Activated naive CD4-positive, alpha-beta T cell treated with anti-CD3 and anti-CD28 coated beads, Interleukin-2, amount 10 ng/mL, durations not matched to agents 7 days and 5 days (primary cell): ENCODE data around the gene BBS9.

Experiments used
- CTCF ChIA-PET: fragments of 350-600 bp; sonication (Branson Sonifier 250); formaldehyde crosslinking; loops from one replicate; lab custom pipeline; 2021; ENCODE audit warnings: antibody characterized with exemption; lab: Charles Lee
- DNase-seq: peaks from one replicate; pipeline ENCODE4 v3.0.0-alpha.2; 2020
- H3K27ac Mint-ChIP-seq: one replicate; pipeline ENCODE4 v1.8.0; 2021; ENCODE audit warnings: mild to moderate bottlenecking, moderate library complexity, mixed read lengths
- H3K27me3 Mint-ChIP-seq: one replicate; pipeline ENCODE4 v1.8.0; 2021; ENCODE audit warnings: mild to moderate bottlenecking, mixed read lengths
- H3K36me3 Mint-ChIP-seq: one replicate; pipeline ENCODE4 v1.8.0; 2021; ENCODE audit warnings: mixed read lengths
- H3K4me1 Mint-ChIP-seq: one replicate; pipeline ENCODE4 v1.8.0; 2021; ENCODE audit warnings: mixed read lengths
- H3K4me3 Mint-ChIP-seq: one replicate; pipeline ENCODE4 v1.8.0; 2021; ENCODE audit warnings: mild to moderate bottlenecking, moderate library complexity, mixed read lengths
- H3K9me3 Mint-ChIP-seq: one replicate; pipeline ENCODE4 v1.8.0; 2021; ENCODE audit warnings: mixed read lengths

Gene BBS9

DNA sequence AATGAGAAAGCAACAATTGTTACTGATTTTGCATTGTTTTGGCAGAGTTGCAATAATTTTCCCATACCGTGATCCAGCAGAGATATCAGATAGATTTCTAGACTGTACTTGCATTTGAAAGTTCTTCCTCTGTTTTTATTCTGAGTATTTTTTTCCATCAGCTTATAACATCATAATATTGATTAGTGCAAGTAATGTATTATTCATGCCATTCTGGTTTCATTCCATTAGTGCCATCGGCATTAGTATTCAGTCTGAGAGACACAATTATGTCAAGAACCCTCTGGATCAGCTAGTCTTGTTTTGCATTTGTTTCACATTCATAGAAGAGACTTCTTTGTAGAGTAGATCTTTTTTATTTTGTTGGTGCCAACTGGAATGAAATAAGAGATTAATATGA is 304.0 kb downstream of the BBS9 start:
- Mint-ChIP-seq H3K9me3 (no peaks in the 10 kb centered on the region), H3K4me1 (no peaks in the 10 kb centered on the region)
- CTCF ChIA-PET: no interaction called here

DNA sequence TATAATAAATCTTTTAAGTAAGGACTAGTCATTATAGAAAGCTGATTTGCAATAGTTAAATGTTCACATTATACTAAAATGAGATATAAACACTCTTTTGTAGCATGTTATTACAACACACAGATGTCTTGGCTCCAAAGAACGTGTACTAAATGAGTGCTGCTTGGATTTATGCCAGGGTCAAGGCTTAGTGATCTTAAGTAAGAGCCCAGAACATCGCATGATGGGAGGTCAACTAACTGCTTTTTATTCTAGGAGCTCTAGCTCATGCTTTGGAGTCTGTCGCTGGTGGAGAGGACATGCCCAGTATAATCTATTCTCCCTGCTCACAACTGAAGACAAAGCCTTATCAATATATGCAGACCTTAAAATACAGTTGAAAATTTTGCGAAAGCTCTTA is 315.1 kb downstream of the BBS9 start:
- DNase-seq: no peak
- Mint-ChIP-seq H3K27me3 (no peaks in the 10 kb centered on the region), H3K36me3 (no peaks in the 10 kb centered on the region), H3K9me3 (no peaks in the 10 kb centered on the region), H3K4me3 (no peak overlapping the region), H3K4me1 (peaks cover 7% of the 10 kb centered on the region), H3K27ac (no peak overlapping the region)
- CTCF ChIA-PET: interaction anchor here (0.6 kb wide), 1 partner anchor 1622 kb away, joined by 3 read pairs; no protein-coding TSS in a partner anchor

More for the DNA sequence above, 304.0 kb downstream of the BBS9 start:
- Mint-ChIP-seq H3K4me3 (no peak overlapping the region), H3K27ac (no peak overlapping the region), H3K27me3 (no peaks in the 10 kb centered on the region), H3K36me3 (no peaks in the 10 kb centered on the region)
- DNase-seq: no peak

DNA sequence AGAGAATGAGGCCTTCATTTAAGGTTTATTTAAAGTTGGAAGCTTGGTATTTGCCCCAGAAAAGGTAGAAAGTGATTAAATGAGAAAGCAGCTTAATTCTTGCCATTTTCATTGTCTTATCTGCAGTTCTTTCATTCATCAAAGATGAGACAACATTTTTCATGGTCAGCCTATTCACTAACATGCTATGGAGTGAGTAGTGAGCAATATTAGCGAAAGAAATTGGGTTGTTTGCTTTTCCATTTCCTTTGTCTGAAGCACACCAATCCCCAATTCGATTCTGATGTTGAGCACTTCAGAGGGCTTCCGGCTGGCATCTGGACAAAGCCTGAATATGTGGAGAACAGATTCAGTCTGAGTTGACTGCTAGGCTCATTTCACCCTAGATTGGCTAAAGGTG is 317.2 kb downstream of the BBS9 start:
- Mint-ChIP-seq H3K4me1 (peaks cover 13% of the 10 kb centered on the region), H3K4me3 (no peak overlapping the region), H3K9me3 (no peaks in the 10 kb centered on the region), H3K27me3 (no peaks in the 10 kb centered on the region), H3K36me3 (no peaks in the 10 kb centered on the region), H3K27ac (no peak overlapping the region)
- DNase-seq: no peak
- CTCF ChIA-PET: no interaction called here

DNA sequence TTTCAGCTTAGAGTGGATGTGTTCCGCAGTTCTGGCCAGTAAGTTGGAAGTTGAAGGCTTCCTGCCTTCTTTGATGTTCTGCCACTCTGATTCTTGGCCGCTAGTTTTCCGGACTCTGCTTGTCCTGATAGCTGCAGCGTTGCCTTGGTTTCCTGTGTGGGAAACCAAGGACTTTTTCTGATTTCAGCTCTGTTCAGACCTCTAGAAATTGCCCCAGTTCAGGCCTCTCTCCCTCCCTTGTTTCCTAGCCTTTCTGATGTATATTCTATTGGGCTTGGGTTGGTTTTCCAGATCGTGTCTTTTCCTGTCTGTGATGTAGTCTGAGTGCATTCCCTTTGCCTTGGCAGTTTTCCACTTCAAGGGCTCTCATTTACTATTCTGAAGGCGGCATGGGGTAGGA is 318.7 kb downstream of the BBS9 start:
- no peaks in the 10 kb centered on the region for H3K9me3 Mint-ChIP-seq

GRCh38 chr7:33449847-33450246 is 320.5 kb downstream of the BBS9 start:
- no peak overlapping the region for H3K27ac Mint-ChIP-seq
- CTCF ChIA-PET: no interaction called here
- no peaks in the 10 kb centered on the region for H3K9me3 Mint-ChIP-seq
- DNase-seq: no peak
- H3K27me3 Mint-ChIP-seq: no peaks in the 10 kb centered on the region
- H3K4me1 Mint-ChIP-seq: peaks cover 13% of the 10 kb centered on the region
- H3K36me3 Mint-ChIP-seq: no peaks in the 10 kb centered on the region
- H3K4me3 Mint-ChIP-seq: no peak overlapping the region

More for the DNA sequence above, 318.7 kb downstream of the BBS9 start:
- CTCF ChIA-PET: no interaction called here
- no peak overlapping the region for H3K4me3 Mint-ChIP-seq
- H3K36me3 Mint-ChIP-seq: no peaks in the 10 kb centered on the region
- no peak overlapping the region for H3K27ac Mint-ChIP-seq
- peaks cover 13% of the 10 kb centered on the region for H3K4me1 Mint-ChIP-seq
- no peaks in the 10 kb centered on the region for H3K27me3 Mint-ChIP-seq
- no peak for DNase-seq

DNA sequence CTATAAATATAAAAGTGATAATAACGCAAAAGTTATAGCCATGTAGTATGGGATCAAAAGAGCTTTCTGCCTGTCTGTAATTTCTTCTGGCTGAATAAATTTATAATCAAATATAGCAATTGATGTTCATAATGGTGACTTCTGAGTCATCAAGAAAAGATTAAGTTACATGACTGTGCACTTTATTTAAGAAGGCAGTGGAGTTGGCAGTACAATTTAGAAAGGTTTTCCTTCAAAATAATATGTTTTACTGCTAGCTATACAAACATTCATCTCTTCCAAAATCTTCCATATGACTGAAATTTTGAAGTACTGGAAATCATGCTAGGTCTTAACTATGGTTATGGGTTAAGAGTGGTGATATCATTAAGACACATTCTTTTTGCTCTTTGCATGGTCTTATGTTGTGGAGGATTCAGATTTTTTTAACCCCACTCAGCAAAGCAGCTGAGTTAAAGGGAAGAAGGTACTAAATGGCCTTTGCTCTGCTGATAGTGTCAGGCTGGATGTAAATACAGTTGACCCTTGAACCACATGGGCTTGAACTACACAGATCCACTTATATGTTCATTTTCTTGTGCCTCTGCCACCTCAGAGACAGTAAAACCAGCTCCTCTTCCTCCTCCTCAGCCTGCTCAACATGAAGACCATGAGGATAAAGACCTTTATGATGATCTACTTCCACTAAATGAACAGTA is 323.6 kb downstream of the BBS9 start:
- H3K4me1 Mint-ChIP-seq: peaks cover 11% of the 10 kb centered on the region
- H3K27ac Mint-ChIP-seq: no peak overlapping the region
- no peaks in the 10 kb centered on the region for H3K36me3 Mint-ChIP-seq
- H3K27me3 Mint-ChIP-seq: no peaks in the 10 kb centered on the region
- no peak for DNase-seq
- CTCF ChIA-PET: interaction anchor here (0.7 kb wide), 1 partner anchor 38 kb away, joined by 4 read pairs; no protein-coding TSS in a partner anchor
- no peaks in the 10 kb centered on the region for H3K9me3 Mint-ChIP-seq
- no peak overlapping the region for H3K4me3 Mint-ChIP-seq

- H3K4me3 Mint-ChIP-seq: no peak overlapping the region
- no peaks in the 10 kb centered on the region for H3K36me3 Mint-ChIP-seq
- no peaks in the 10 kb centered on the region for H3K9me3 Mint-ChIP-seq
- no peak for DNase-seq
- H3K27ac Mint-ChIP-seq: no peak overlapping the region
- CTCF ChIA-PET: no interaction called here
- no peaks in the 10 kb centered on the region for H3K27me3 Mint-ChIP-seq
- no peaks in the 10 kb centered on the region for H3K4me1 Mint-ChIP-seq
These were observed 327.7 kb downstream of the BBS9 start for GRCh38 chr7:33457039-33457438.

DNA sequence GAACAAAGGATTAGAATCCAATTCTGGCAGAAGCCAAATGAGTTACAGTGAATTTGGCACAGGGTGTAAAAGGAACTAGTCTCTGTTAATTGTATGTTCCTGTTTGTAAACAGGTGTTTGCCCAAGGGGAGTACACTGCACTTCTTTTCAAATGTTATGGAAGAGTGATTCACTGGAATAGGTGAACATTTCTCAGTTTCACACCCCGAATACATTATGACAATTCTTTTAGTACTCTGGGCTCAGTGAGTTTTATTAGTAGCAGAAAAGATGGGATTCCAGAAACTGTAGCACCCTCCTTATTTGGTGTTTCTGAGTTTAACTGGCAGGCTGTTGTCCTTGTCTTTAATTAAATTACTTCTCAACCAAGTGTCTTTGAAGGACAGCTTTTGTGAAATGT is 329.2 kb downstream of the BBS9 start:
- no peak overlapping the region for H3K27ac Mint-ChIP-seq
- H3K36me3 Mint-ChIP-seq: no peaks in the 10 kb centered on the region
- CTCF ChIA-PET: no interaction called here
- H3K27me3 Mint-ChIP-seq: no peaks in the 10 kb centered on the region
- H3K4me1 Mint-ChIP-seq: no peaks in the 10 kb centered on the region
- no peak for DNase-seq
- no peak overlapping the region for H3K4me3 Mint-ChIP-seq
- H3K9me3 Mint-ChIP-seq: no peaks in the 10 kb centered on the region

GRCh38 chr7:33459340-33459751 is 330.0 kb downstream of the BBS9 start:
- Mint-ChIP-seq H3K36me3 (no peaks in the 10 kb centered on the region), H3K4me3 (no peak overlapping the region), H3K9me3 (no peaks in the 10 kb centered on the region), H3K27ac (no peak overlapping the region), H3K27me3 (no peaks in the 10 kb centered on the region), H3K4me1 (no peaks in the 10 kb centered on the region)
- no peak for DNase-seq
- CTCF ChIA-PET: no interaction called here

DNA sequence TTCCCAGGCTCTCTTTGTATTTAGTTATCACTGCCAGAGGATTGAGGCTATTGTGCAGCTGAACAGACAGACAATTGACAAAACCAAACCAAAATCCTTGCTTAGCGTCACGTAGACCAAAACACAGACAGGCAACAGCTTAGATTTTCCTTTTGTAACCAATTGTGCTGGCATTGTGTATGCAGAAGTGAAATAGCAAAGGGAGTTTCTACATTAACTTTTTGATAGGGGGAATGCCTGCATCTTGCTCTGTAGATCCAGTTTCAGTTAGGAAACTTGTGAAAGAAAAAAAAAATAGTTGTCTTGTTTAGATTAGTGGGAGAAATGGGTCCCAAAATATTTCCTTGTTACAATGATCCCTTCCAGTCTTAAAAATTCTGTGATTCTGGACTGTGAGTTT is 333.8 kb downstream of the BBS9 start:
- Mint-ChIP-seq H3K36me3 (no peaks in the 10 kb centered on the region), H3K4me1 (no peaks in the 10 kb centered on the region), H3K27ac (no peak overlapping the region), H3K4me3 (no peak overlapping the region), H3K9me3 (no peaks in the 10 kb centered on the region), H3K27me3 (no peaks in the 10 kb centered on the region)
- CTCF ChIA-PET: no interaction called here
- DNase-seq: no peak

DNA sequence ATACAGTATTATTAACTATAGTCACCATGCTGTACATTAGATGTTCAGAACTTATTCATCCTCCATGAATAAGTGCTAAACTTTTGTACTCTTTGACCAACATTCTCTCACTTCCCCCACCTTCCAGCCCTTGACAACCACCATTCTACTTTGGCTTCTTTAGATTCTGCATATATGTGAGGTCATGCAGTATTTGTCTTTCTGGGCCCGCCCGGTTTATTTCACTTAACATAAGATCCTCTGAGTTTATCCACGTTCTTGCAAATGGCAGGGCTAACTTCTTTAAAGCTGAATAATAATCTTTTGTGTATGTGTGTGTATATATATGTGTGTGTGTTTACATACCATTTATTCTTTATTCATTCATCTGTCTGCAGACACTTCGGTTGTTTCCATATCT is 336.8 kb downstream of the BBS9 start:
- Mint-ChIP-seq H3K4me1 (no peaks in the 10 kb centered on the region), H3K9me3 (no peaks in the 10 kb centered on the region), H3K36me3 (no peaks in the 10 kb centered on the region), H3K27ac (no peak overlapping the region), H3K4me3 (no peak overlapping the region), H3K27me3 (no peaks in the 10 kb centered on the region)
- no peak for DNase-seq
- CTCF ChIA-PET: no interaction called here

GRCh38 chr7:33471636-33472242 is 342.4 kb downstream of the BBS9 start:
- H3K4me3 Mint-ChIP-seq: no peak overlapping the region
- H3K27ac Mint-ChIP-seq: no peak overlapping the region
- H3K9me3 Mint-ChIP-seq: no peaks in the 10 kb centered on the region
- CTCF ChIA-PET: no interaction called here
- no peaks in the 10 kb centered on the region for H3K4me1 Mint-ChIP-seq
- no peaks in the 10 kb centered on the region for H3K36me3 Mint-ChIP-seq
- DNase-seq: no peak
- no peaks in the 10 kb centered on the region for H3K27me3 Mint-ChIP-seq

- no peak overlapping the region for H3K27ac Mint-ChIP-seq
- CTCF ChIA-PET: no interaction called here
- DNase-seq: no peak
- no peak overlapping the region for H3K4me3 Mint-ChIP-seq
- H3K27me3 Mint-ChIP-seq: no peaks in the 10 kb centered on the region
- no peaks in the 10 kb centered on the region for H3K36me3 Mint-ChIP-seq
- H3K9me3 Mint-ChIP-seq: no peaks in the 10 kb centered on the region
- no peaks in the 10 kb centered on the region for H3K4me1 Mint-ChIP-seq
These were observed 343.1 kb downstream of the BBS9 start for GRCh38 chr7:33472348-33473025.

GRCh38 chr7:33477719-33478480 is 348.5 kb downstream of the BBS9 start:
- H3K27me3 Mint-ChIP-seq: no peaks in the 10 kb centered on the region
- DNase-seq: no peak
- no peaks in the 10 kb centered on the region for H3K36me3 Mint-ChIP-seq
- no peaks in the 10 kb centered on the region for H3K4me1 Mint-ChIP-seq
- no peak overlapping the region for H3K4me3 Mint-ChIP-seq
- H3K27ac Mint-ChIP-seq: no peak overlapping the region
- CTCF ChIA-PET: no interaction called here
- H3K9me3 Mint-ChIP-seq: peaks cover 1% of the 10 kb centered on the region
